GOT3 (cell line): ENCODE results near the gene PLA2G4E.

Source experiments
- DNase-seq: peaks from one replicate; lab custom pipeline; 2025; ENCODE audit warnings: mixed read lengths; lab: John Stamatoyannopoulos, UW

The PLA2G4E gene

GRCh38 chr15:41936155-41936554 is 84.7 kb downstream of the PLA2G4E start:
- DNase-seq = no peak

GRCh38 chr15:41935566-41936020 is 85.2 kb downstream of the PLA2G4E start:
- no peak for DNase-seq

- DNase-seq = no peak
These were observed 86.0 kb downstream of the PLA2G4E start for GRCh38 chr15:41934843-41935242.

- DNase-seq = no peak
These were observed 87.1 kb downstream of the PLA2G4E start for GRCh38 chr15:41933771-41934170.

- DNase-seq = no peak
These were observed 87.5 kb downstream of the PLA2G4E start for GRCh38 chr15:41933326-41933725.

- DNase-seq = no peak
These were observed 88.1 kb downstream of the PLA2G4E start for GRCh38 chr15:41932511-41933289.

GRCh38 chr15:41932101-41932500 is 88.7 kb downstream of the PLA2G4E start:
- DNase-seq = no peak
